ENCODE data around the gene CALCOCO1. TPM values are rescaled to one million over a fixed set of nuclear protein-coding genes. Genes with fewer than 3 reads are reported as not detected.

CALCOCO1 gene
- total and polyA plus RNA-seq, 4 donors = 65.5 to 223 (median 75.9) TPM

- peaks cover 0 to 84% (median 72%) of the 10 kb centered on the region in 3 donors for H3K27me3 ChIP-seq (ENCODE audit: control insufficient read depth in 3 of 3, insufficient read depth in 3 of 3, low read length in 2 of 3)
- 94 to 96% methylated on average over 3 of the region's 3 CpGs for WGBS, 2 donors
- H3K9me3 ChIP-seq (ENCODE audit: control insufficient read depth in 4 of 4, insufficient read depth in 3 of 4, low read length in 3 of 4) = no peaks in the 10 kb centered on the region
- DNase-seq (no peak), ATAC-seq (ENCODE audit: insufficient read depth, low FRiP score) (no peak)
- no peak overlapping the region for H3K9ac ChIP-seq (ENCODE audit: insufficient read depth in 1 of 2, low read length in 2 of 2)
- no peaks in the 10 kb centered on the region for H3K36me3 ChIP-seq (ENCODE audit: control insufficient read depth in 4 of 4, insufficient read depth in 4 of 4, low read length in 4 of 4)
- TF ChIP-seq, protein P1, sequence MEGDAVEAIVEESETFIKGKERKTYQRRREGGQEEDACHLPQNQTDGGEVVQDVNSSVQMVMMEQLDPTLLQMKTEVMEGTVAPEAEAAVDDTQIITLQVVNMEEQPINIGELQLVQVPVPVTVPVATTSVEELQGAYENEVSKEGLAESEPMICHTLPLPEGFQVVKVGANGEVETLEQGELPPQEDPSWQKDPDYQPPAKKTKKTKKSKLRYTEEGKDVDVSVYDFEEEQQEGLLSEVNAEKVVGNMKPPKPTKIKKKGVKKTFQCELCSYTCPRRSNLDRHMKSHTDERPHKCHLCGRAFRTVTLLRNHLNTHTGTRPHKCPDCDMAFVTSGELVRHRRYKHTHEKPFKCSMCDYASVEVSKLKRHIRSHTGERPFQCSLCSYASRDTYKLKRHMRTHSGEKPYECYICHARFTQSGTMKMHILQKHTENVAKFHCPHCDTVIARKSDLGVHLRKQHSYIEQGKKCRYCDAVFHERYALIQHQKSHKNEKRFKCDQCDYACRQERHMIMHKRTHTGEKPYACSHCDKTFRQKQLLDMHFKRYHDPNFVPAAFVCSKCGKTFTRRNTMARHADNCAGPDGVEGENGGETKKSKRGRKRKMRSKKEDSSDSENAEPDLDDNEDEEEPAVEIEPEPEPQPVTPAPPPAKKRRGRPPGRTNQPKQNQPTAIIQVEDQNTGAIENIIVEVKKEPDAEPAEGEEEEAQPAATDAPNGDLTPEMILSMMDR (IDR thresholded peaks at IDR 0.05; ENCODE audit: control extremely low read depth, extremely low read depth) = no peak
- peaks cover 0 to 24% (median 5%) of the 10 kb centered on the region in 5 donors for H3K4me1 ChIP-seq (ENCODE audit: control insufficient read depth in 5 of 5, insufficient read depth in 5 of 5, low read length in 5 of 5)
- no peak overlapping the region for H3K4me3 ChIP-seq
- no peak overlapping the region for H3K27ac ChIP-seq (ENCODE audit: low read depth in 1 of 2, low read length in 1 of 2)
These were observed 25.4 kb upstream of the CALCOCO1 start for GRCh38 chr12:53752621-53753020.

GRCh38 chr12:53752192-53752601, 24.9 kb upstream of the CALCOCO1 start:
- Histone ChIP-seq H3K4me1 (ENCODE audit: control insufficient read depth in 5 of 5, insufficient read depth in 5 of 5, low read length in 5 of 5) (peaks cover 0 to 24% (median 5%) of the 10 kb centered on the region in 5 donors), H3K9me3 (ENCODE audit: control insufficient read depth in 4 of 4, insufficient read depth in 3 of 4, low read length in 3 of 4) (no peaks in the 10 kb centered on the region), H3K9ac (ENCODE audit: insufficient read depth in 1 of 2, low read length in 2 of 2) (no peak overlapping the region), H3K36me3 (ENCODE audit: control insufficient read depth in 4 of 4, insufficient read depth in 4 of 4, low read length in 4 of 4) (no peaks in the 10 kb centered on the region), H3K4me3 (no peak overlapping the region), H3K27me3 (ENCODE audit: control insufficient read depth in 3 of 3, insufficient read depth in 3 of 3, low read length in 2 of 3) (peaks cover 0 to 84% (median 72%) of the 10 kb centered on the region in 3 donors), H3K27ac (ENCODE audit: low read depth in 1 of 2, low read length in 1 of 2) (no peak overlapping the region)
- 50 to 63% methylated on average over 13 of the region's 13 CpGs for WGBS, 2 donors
- no peak for DNase-seq
- ATAC-seq (ENCODE audit: insufficient read depth, low FRiP score) = no peak
- TF ChIP-seq, protein P1 (IDR thresholded peaks at IDR 0.05; ENCODE audit: control extremely low read depth, extremely low read depth) = no peak

DNA sequence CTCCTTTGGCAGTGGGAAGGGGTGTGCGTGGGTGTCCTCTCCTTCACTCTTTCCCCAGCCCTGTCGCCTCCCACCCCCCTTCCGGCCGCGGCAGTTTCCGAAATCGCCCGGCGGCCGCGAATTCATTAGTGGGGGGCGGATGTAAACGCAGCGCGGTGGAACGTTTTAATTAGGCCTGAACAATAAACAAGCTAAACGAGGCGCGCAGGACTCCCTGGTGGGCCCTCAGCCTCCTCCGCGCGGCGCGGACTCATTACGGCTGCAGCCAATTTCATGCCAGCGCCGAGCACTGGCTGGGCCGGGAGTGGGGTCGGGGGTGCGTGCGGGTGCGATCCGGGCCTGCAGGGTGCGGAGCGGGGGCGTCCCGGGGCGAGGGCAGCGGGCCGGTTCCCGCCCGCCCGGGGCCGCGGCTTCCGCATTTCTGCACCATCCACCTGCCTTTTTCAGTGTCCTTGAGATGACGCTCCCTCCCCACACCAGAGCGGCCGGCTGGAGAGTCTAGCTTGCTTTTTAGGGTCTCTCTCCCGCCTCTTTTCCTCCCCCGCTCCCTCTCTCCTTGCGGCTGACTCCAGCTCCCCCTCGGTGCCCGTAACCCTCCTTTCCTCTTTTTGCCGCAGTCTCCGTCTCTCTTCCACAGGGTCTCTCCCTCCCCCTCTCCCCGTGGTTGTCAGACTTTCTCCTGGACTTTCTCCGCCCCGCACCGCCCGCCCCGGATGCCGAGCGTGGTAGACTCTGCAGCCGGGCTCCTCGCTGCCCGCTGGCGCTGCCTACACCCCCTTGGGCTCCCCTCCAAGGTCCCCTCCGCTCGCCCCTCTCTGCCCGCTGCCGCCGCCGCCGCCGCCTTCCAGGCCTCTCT, 24.3 kb upstream of the CALCOCO1 start, which contains the start of gene CISTR:
Gene CISTR (minus strand): TSS at position 644 of the 856 bp plus-strand sequence.
- 1 to 3% methylated on average over 72 to 76 of the region's 76 CpGs for WGBS, 2 donors
- H3K4me3 ChIP-seq = peak within 1 kb of the TSS; percentile 15
- H3K9me3 ChIP-seq (ENCODE audit: control insufficient read depth in 4 of 4, insufficient read depth in 3 of 4, low read length in 3 of 4) = no peaks in the 10 kb centered on the region
- DNase-seq (peak in 2 of 3 donors; percentile 25 to 38), ATAC-seq (ENCODE audit: insufficient read depth, low FRiP score) (peak; percentile 36)
- H3K9ac ChIP-seq (ENCODE audit: insufficient read depth in 1 of 2, low read length in 2 of 2) = no peak within 1 kb of the TSS
- TF ChIP-seq, protein P1 (IDR thresholded peaks at IDR 0.05; ENCODE audit: control extremely low read depth, extremely low read depth) = no peak
- no peaks in the 10 kb centered on the region for H3K36me3 ChIP-seq (ENCODE audit: control insufficient read depth in 4 of 4, insufficient read depth in 4 of 4, low read length in 4 of 4)
- H3K4me1 ChIP-seq (ENCODE audit: control insufficient read depth in 5 of 5, insufficient read depth in 5 of 5, low read length in 5 of 5) = peaks cover 0 to 20% (median 5%) of the 10 kb centered on the region in 5 donors
- peaks cover 0 to 88% (median 73%) of the 10 kb centered on the region in 3 donors for H3K27me3 ChIP-seq (ENCODE audit: control insufficient read depth in 3 of 3, insufficient read depth in 3 of 3, low read length in 2 of 3)
- peak within 1 kb of the TSS in 1 of 2 donors; percentile 43 for H3K27ac ChIP-seq (ENCODE audit: low read depth in 1 of 2, low read length in 1 of 2)
